ENCODE results near the gene KANSL1L. TPM values are rescaled to one million over a fixed set of nuclear protein-coding genes. Genes with fewer than 3 reads are reported as not detected.
A peak's percentile ranks its signal among the peaks of the same experiment; 100 is the strongest.
"Not testable (repeated sequence)": the region's sequence is repeated elsewhere in the genome, so short reads cannot be mapped to it uniquely, and the experiment has no call there.

KANSL1L gene
- total RNA-seq (2014; rRNA removed; shearing (Covaris generic)), result 7.3 and 11.2 TPM in 2 replicates

GRCh38 chr2:210171309-210172218 lies at the start of gene KANSL1L:
Gene KANSL1L (minus strand): TSS chr2:210171409. CDS start chr2:210154582, 16,827 bp downstream.
- peak; percentile 92 for DNase-seq (ENCODE audit: low read depth)

GRCh38 chr2:210215120-210215519 lies 43.9 kb upstream of the KANSL1L start:
- DNase-seq (ENCODE audit: low read depth), result no peak

- DNase-seq (ENCODE audit: low read depth), result no peak
Measured at GRCh38 chr2:210210185-210210584, 39.0 kb upstream of the KANSL1L start.

GRCh38 chr2:210207929-210208328 lies 36.7 kb upstream of the KANSL1L start:
- DNase-seq (ENCODE audit: low read depth), result no peak

GRCh38 chr2:210203558-210203957 lies 32.3 kb upstream of the KANSL1L start:
- DNase-seq (ENCODE audit: low read depth), result no peak

- no peak for DNase-seq (ENCODE audit: low read depth)
Measured at GRCh38 chr2:210203147-210203546, 31.9 kb upstream of the KANSL1L start.

- DNase-seq (ENCODE audit: low read depth), result no peak
Measured at GRCh38 chr2:210199854-210200253, 28.6 kb upstream of the KANSL1L start.

- peak; percentile 22 for DNase-seq (ENCODE audit: low read depth)
Measured at GRCh38 chr2:210199186-210199765, 28.1 kb upstream of the KANSL1L start.

GRCh38 chr2:210198326-210198725 lies 27.1 kb upstream of the KANSL1L start:
- peak; percentile 47 for DNase-seq (ENCODE audit: low read depth)

GRCh38 chr2:210197720-210198119 lies 26.5 kb upstream of the KANSL1L start:
- DNase-seq (ENCODE audit: low read depth), result no peak

GRCh38 chr2:210195101-210195852 lies 24.1 kb upstream of the KANSL1L start:
- DNase-seq (ENCODE audit: low read depth), result peak; percentile 34

GRCh38 chr2:210190345-210190744 lies 19.1 kb upstream of the KANSL1L start:
- DNase-seq (ENCODE audit: low read depth), result no peak

GRCh38 chr2:210189452-210190138 lies 18.4 kb upstream of the KANSL1L start:
- DNase-seq (ENCODE audit: low read depth), result no peak

- DNase-seq (ENCODE audit: low read depth), result no peak
Measured at GRCh38 chr2:210188755-210189154, 17.5 kb upstream of the KANSL1L start.

GRCh38 chr2:210188190-210188589 lies 17.0 kb upstream of the KANSL1L start:
- DNase-seq (ENCODE audit: low read depth), result no peak

- not testable (repeated sequence) for DNase-seq (ENCODE audit: low read depth)
Measured at GRCh38 chr2:210183936-210184335, 12.7 kb upstream of the KANSL1L start.

- not testable (repeated sequence) for DNase-seq (ENCODE audit: low read depth)
Measured at GRCh38 chr2:210181606-210182088, 10.4 kb upstream of the KANSL1L start.

- DNase-seq (ENCODE audit: low read depth), result not testable (repeated sequence)
Measured at GRCh38 chr2:210181033-210181605, 9.9 kb upstream of the KANSL1L start.

- no peak for DNase-seq (ENCODE audit: low read depth)
Measured at GRCh38 chr2:210180477-210180876, 9.3 kb upstream of the KANSL1L start.

GRCh38 chr2:210179351-210179990 lies 8.3 kb upstream of the KANSL1L start:
- no peak for DNase-seq (ENCODE audit: low read depth)

GRCh38 chr2:210177769-210178168 lies 6.6 kb upstream of the KANSL1L start:
- no peak for DNase-seq (ENCODE audit: low read depth)
